ENCODE data around the gene GNB1L.
"Not testable (repeated sequence)": the region's sequence is repeated elsewhere in the genome, so short reads cannot be mapped to it uniquely, and the experiment has no call there.

GNB1L gene

GRCh38 chr22:19889951-19890350, 35.3 kb upstream of the GNB1L start:
- DNase-seq (ENCODE audit: low spot score), result no peak

- no peak for DNase-seq (ENCODE audit: low spot score)
Measured at GRCh38 chr22:19888131-19888746, 33.6 kb upstream of the GNB1L start.

GRCh38 chr22:19887256-19887985, 32.7 kb upstream of the GNB1L start:
- DNase-seq (ENCODE audit: low spot score), result no peak

GRCh38 chr22:19886605-19887255, 32.1 kb upstream of the GNB1L start:
- DNase-seq (ENCODE audit: low spot score), result no peak

DNA sequence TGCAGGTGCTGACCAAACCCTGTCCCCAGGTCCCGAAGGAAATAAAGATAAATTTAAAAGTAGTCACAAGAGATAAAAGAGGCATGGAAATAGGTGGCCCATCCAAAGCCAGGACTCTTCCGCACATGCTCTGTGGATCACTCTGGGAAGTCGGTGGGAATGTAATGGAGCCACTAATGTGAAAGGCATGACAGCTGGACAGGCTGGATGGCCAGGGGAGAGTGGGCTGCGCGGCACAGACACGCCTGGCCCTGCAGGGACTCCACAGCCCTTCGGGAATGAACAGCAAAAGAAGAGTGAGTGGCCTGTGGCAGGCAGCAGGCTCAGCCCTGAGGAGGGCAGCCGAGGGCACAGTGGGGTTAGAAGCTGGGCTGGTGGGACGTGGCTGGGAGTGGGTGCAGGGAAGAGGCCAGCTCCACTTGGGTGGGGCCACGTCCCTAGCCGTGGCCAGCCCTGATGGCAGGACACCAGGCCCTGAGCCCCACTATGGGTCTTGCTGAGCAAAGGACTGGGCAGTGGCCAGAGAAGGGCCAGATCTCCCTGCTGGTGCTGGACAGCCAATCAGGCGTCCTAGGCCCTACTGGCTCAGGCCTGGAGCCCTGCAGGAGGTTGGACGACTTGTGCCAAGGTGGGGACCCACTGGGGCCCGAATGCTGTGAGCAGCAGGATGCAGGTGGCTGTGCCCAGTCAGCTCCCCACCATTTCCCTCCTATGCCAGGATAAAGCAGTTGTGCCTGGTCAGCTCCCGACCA, 31.3 kb upstream of the GNB1L start:
- no peak for DNase-seq (ENCODE audit: low spot score)

GRCh38 chr22:19884954-19885751, 30.5 kb upstream of the GNB1L start:
- no peak for DNase-seq (ENCODE audit: low spot score)

DNA sequence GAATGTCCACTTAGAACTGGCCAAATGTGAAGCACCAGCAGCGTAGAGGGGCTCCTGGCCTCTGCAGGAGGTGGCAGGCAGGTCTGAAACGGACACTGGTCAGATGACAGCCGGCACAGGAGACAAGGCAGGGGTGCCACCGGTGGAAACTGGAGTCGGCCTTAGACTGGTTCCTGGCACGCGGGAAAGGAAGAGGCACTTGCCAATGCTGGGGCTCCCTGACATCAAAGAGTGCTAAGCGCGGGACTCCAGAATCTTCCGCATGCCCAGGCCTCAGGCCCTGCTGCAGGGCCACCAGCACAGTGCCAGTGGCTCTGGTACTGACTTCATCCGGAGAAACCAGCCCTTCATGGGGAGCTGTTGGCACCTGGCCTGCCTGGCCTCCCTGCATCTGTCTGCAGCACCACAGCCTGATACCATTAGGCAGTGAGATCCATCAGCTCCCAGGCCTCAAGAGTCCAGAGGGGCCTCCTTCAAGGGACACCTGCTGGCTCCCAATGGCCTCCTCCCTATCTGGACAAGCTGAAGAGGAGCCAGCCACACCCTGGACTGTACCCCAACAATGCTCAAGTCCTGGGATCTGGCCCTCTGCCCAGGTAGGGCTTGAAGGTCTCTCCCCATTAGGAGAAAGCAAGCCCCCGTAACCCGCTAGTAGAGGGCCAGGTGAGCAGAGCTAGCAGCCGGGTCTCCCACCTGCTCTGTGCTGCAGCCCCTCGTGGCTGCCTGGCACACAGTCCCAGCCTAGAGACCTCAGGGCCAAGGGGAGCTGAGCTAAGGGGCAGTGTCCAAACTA, 29.7 kb upstream of the GNB1L start:
- no peak for DNase-seq (ENCODE audit: low spot score)

- not testable (repeated sequence) for DNase-seq (ENCODE audit: low spot score)
Measured at GRCh38 chr22:19883446-19883845, 28.8 kb upstream of the GNB1L start.

GRCh38 chr22:19882446-19883381, 28.0 kb upstream of the GNB1L start:
- no peak for DNase-seq (ENCODE audit: low spot score)

GRCh38 chr22:19880786-19881569, 26.3 kb upstream of the GNB1L start:
- peak; percentile 90 for DNase-seq (ENCODE audit: low spot score)

DNA sequence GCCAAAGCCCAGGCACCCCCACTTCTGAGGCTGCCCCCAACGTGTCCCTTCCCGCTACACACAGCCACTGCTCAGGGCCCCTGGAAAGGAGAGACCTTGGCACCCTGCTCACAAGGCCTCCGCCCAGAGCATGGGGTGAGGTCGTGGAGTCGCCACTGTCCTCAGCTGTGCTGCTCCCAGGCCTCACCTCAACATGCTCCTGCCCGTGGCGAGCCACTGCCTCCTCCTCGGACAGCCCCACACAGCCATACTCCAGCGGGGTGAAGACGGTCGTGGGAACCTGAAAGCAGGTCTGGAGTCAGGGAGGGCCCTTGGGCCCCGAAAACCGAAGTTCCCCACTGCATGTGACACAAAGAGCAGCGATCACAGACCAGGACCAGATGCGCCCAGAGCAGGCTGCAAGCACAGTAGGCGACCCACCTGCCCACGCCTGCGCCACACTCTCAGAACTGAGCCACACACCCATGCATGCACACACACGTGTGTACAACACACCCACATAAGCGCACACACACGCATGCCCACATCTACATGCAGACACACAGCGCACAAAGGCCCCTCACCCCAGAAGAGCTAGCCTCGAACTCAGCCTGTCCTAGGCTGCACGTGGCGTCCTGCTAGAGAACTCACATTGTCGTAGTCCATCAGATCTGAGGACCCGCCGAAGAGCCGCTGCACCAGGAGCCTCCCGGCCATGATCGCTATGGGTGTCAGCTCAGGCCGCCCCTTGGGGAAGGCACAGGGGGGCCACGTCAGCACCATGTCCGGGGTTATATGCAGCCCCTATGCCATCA, 25.5 kb upstream of the GNB1L start:
- DNase-seq (ENCODE audit: low spot score), result no peak

GRCh38 chr22:19879643-19879991, 24.9 kb upstream of the GNB1L start:
- no peak for DNase-seq (ENCODE audit: low spot score)

DNA sequence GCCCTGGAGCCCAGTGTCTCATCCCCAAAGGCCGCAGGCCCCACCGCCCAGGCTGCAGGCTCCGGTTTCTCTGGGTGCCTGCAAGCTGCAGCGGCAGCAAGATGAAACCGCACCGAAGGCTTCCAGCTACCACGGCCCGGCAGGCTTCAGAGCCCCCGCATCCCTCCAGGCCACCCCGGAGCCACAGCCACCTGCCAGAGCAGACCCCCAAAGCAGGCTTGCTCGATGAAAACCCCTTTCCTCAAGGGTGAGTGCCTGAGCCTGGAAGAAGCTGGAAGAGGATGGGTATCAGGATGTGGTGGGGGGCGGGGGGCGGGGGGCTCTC, 24.5 kb upstream of the GNB1L start:
- no peak for DNase-seq (ENCODE audit: low spot score)

- peak; percentile 48 for DNase-seq (ENCODE audit: low spot score)
Measured at GRCh38 chr22:19878461-19879245, 24.0 kb upstream of the GNB1L start.

GRCh38 chr22:19877626-19878339, 23.1 kb upstream of the GNB1L start:
- DNase-seq (ENCODE audit: low spot score), result no peak

GRCh38 chr22:19876941-19877625, 22.4 kb upstream of the GNB1L start:
- DNase-seq (ENCODE audit: low spot score), result no peak

Measured in ecto neural progenitor cell (in vitro differentiated cells).